ENCODE results near the gene UBR4. TPM values are rescaled to one million over a fixed set of nuclear protein-coding genes. Genes with fewer than 3 reads are reported as not detected.

The UBR4 gene
- total RNA-seq, 1 donor from 2014 or later, result 66.1 TPM

- no peak for TF ChIP-seq CTCF (IDR thresholded peaks at IDR 0.05; ENCODE audit: insufficient read depth, low read length, severe bottlenecking)
- Histone ChIP-seq H3K27me3 (ENCODE audit: control insufficient read depth, insufficient read depth, low read length) (no peaks in the 10 kb centered on the region), H3K4me3 (ENCODE audit: low read depth, low read length) (no peak overlapping the region), H3K36me3 (ENCODE audit: control insufficient read depth, insufficient read depth, low read length) (peaks cover 33% of the 10 kb centered on the region)
- no peak for FAIRE-seq
- no peak for DNase-seq (ENCODE audit: low read depth)
These were observed 44.0 kb downstream of the UBR4 start for GRCh38 chr1:19166066-19166465.

- no peak for DNase-seq (ENCODE audit: low read depth)
- no peak for FAIRE-seq
- Histone ChIP-seq H3K4me3 (ENCODE audit: low read depth, low read length) (no peak overlapping the region), H3K36me3 (ENCODE audit: control insufficient read depth, insufficient read depth, low read length) (peaks cover 35% of the 10 kb centered on the region), H3K27me3 (ENCODE audit: control insufficient read depth, insufficient read depth, low read length) (no peaks in the 10 kb centered on the region)
- TF ChIP-seq CTCF (IDR thresholded peaks at IDR 0.05; ENCODE audit: insufficient read depth, low read length, severe bottlenecking), result no peak
These were observed 44.6 kb downstream of the UBR4 start for GRCh38 chr1:19165501-19165900.

GRCh38 chr1:19164274-19165015 lies 45.6 kb downstream of the UBR4 start:
- TF ChIP-seq CTCF (IDR thresholded peaks at IDR 0.05; ENCODE audit: insufficient read depth, low read length, severe bottlenecking), result no peak
- FAIRE-seq (no peak), DNase-seq (ENCODE audit: low read depth) (no peak)
- Histone ChIP-seq H3K36me3 (ENCODE audit: control insufficient read depth, insufficient read depth, low read length) (peaks cover 37% of the 10 kb centered on the region), H3K4me3 (ENCODE audit: low read depth, low read length) (no peak overlapping the region), H3K27me3 (ENCODE audit: control insufficient read depth, insufficient read depth, low read length) (no peaks in the 10 kb centered on the region)

- Histone ChIP-seq H3K4me3 (ENCODE audit: low read depth, low read length) (no peak overlapping the region), H3K36me3 (ENCODE audit: control insufficient read depth, insufficient read depth, low read length) (peaks cover 33% of the 10 kb centered on the region), H3K27me3 (ENCODE audit: control insufficient read depth, insufficient read depth, low read length) (no peaks in the 10 kb centered on the region)
- no peak for TF ChIP-seq CTCF (IDR thresholded peaks at IDR 0.05; ENCODE audit: insufficient read depth, low read length, severe bottlenecking)
- DNase-seq (ENCODE audit: low read depth) (no peak), FAIRE-seq (no peak)
These were observed 46.8 kb downstream of the UBR4 start for GRCh38 chr1:19163261-19163660.

- FAIRE-seq, result no peak
- TF ChIP-seq CTCF (IDR thresholded peaks at IDR 0.05; ENCODE audit: insufficient read depth, low read length, severe bottlenecking), result no peak
- DNase-seq (ENCODE audit: low read depth), result no peak
- H3K4me3 ChIP-seq (ENCODE audit: low read depth, low read length), result no peak overlapping the region
- no peaks in the 10 kb centered on the region for H3K27me3 ChIP-seq (ENCODE audit: control insufficient read depth, insufficient read depth, low read length)
- peaks cover 36% of the 10 kb centered on the region for H3K36me3 ChIP-seq (ENCODE audit: control insufficient read depth, insufficient read depth, low read length)
These were observed 49.2 kb downstream of the UBR4 start for GRCh38 chr1:19160831-19161230.

GRCh38 chr1:19157653-19158052 lies 52.4 kb downstream of the UBR4 start:
- TF ChIP-seq CTCF (IDR thresholded peaks at IDR 0.05; ENCODE audit: insufficient read depth, low read length, severe bottlenecking), result no peak
- Histone ChIP-seq H3K4me3 (ENCODE audit: low read depth, low read length) (no peak overlapping the region), H3K36me3 (ENCODE audit: control insufficient read depth, insufficient read depth, low read length) (peaks cover 36% of the 10 kb centered on the region), H3K27me3 (ENCODE audit: control insufficient read depth, insufficient read depth, low read length) (no peaks in the 10 kb centered on the region)
- FAIRE-seq, result no peak
- DNase-seq (ENCODE audit: low read depth), result no peak
